Activated naive CD4-positive, alpha-beta T cell treated with anti-CD3 and anti-CD28 coated beads, Interleukin-2, amount 10 ng/mL, durations not matched to agents 7 days and 5 days (primary cell): Measurements from ENCODE around the gene AKAIN1.

Experiments used
- CTCF ChIA-PET: fragments of 350-600 bp; sonication (Branson Sonifier 250); formaldehyde crosslinking; loops from one replicate; lab custom pipeline; 2021; ENCODE audit warnings: antibody characterized with exemption; lab: Charles Lee
- DNase-seq: peaks from one replicate; pipeline ENCODE4 v3.0.0-alpha.2; 2020
- H3K27ac Mint-ChIP-seq: one replicate; pipeline ENCODE4 v1.8.0; 2021; ENCODE audit warnings: mild to moderate bottlenecking, moderate library complexity, mixed read lengths
- H3K27me3 Mint-ChIP-seq: one replicate; pipeline ENCODE4 v1.8.0; 2021; ENCODE audit warnings: mild to moderate bottlenecking, mixed read lengths
- H3K36me3 Mint-ChIP-seq: one replicate; pipeline ENCODE4 v1.8.0; 2021; ENCODE audit warnings: mixed read lengths
- H3K4me1 Mint-ChIP-seq: one replicate; pipeline ENCODE4 v1.8.0; 2021; ENCODE audit warnings: mixed read lengths
- H3K4me3 Mint-ChIP-seq: one replicate; pipeline ENCODE4 v1.8.0; 2021; ENCODE audit warnings: mild to moderate bottlenecking, moderate library complexity, mixed read lengths
- H3K9me3 Mint-ChIP-seq: one replicate; pipeline ENCODE4 v1.8.0; 2021; ENCODE audit warnings: mixed read lengths

Gene AKAIN1

GRCh38 chr18:5146093-5146492 is 51.0 kb downstream of the AKAIN1 start:
- no peaks in the 10 kb centered on the region for H3K36me3 Mint-ChIP-seq
- H3K27me3 Mint-ChIP-seq: peaks cover 3% of the 10 kb centered on the region
- no peak for DNase-seq
- CTCF ChIA-PET: no interaction called here
- H3K9me3 Mint-ChIP-seq: no peaks in the 10 kb centered on the region
- peaks cover 5% of the 10 kb centered on the region for H3K4me1 Mint-ChIP-seq
- H3K4me3 Mint-ChIP-seq: no peak overlapping the region
- H3K27ac Mint-ChIP-seq: no peak overlapping the region

DNA sequence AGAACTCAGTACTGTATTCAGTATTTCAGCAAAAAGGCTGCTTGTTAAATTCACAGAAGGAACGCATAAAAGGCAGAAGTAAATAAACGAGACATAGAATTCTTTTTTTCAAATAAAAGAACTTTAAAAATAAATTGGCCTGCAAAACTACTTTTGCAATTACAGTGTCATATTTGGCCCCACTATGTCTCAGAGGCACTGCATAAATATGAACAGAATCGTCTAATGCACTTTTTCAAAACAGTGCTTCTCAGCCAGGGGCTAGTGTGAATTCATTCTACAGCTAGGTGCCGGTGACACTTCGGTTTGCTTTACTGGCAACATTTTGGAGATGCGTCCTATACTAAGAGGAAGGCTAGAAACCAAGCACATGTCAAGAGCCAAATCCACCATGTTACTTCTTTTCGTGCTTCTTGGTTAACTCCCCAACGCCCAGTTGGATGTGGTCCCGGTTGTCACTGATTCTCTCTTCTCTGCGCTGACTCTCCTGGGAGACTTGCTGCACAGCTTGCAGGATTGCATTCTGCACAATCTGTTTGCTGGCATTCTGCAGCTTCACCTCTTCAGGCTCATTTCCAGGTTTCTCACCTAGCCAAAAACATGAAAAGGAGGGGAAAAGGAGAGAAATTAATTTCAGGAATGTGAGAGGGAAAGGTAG is 51.8 kb downstream of the AKAIN1 start:
- CTCF ChIA-PET: no interaction called here
- peaks cover 5% of the 10 kb centered on the region for H3K4me1 Mint-ChIP-seq
- H3K27me3 Mint-ChIP-seq: peaks cover under 1% of the 10 kb centered on the region
- no peaks in the 10 kb centered on the region for H3K9me3 Mint-ChIP-seq
- no peak overlapping the region for H3K4me3 Mint-ChIP-seq
- no peaks in the 10 kb centered on the region for H3K36me3 Mint-ChIP-seq
- no peak overlapping the region for H3K27ac Mint-ChIP-seq
- no peak for DNase-seq

- H3K27ac Mint-ChIP-seq: no peak overlapping the region
- H3K27me3 Mint-ChIP-seq: no peaks in the 10 kb centered on the region
These were observed 52.4 kb downstream of the AKAIN1 start for GRCh38 chr18:5144629-5145028.

GRCh38 chr18:5142859-5143258 is 54.2 kb downstream of the AKAIN1 start:
- CTCF ChIA-PET: interaction anchor here (0.6 kb wide), 1 partner anchor 1036 kb away, joined by 3 read pairs; no protein-coding TSS in a partner anchor
- H3K4me3 Mint-ChIP-seq: no peak overlapping the region
- no peaks in the 10 kb centered on the region for H3K9me3 Mint-ChIP-seq
- H3K4me1 Mint-ChIP-seq: peaks cover 5% of the 10 kb centered on the region
- H3K27ac Mint-ChIP-seq: no peak overlapping the region
- DNase-seq: no peak
- H3K27me3 Mint-ChIP-seq: no peaks in the 10 kb centered on the region
- H3K36me3 Mint-ChIP-seq: no peaks in the 10 kb centered on the region

More at GRCh38 chr18:5144629-5145028, 52.4 kb downstream of the AKAIN1 start:
- DNase-seq: no peak
- Mint-ChIP-seq H3K9me3 (no peaks in the 10 kb centered on the region), H3K4me3 (no peak overlapping the region), H3K36me3 (no peaks in the 10 kb centered on the region), H3K4me1 (peaks cover 5% of the 10 kb centered on the region)
- CTCF ChIA-PET: no interaction called here

- CTCF ChIA-PET: interaction anchor here (0.6 kb wide), 1 partner anchor 1036 kb away, joined by 3 read pairs; no protein-coding TSS in a partner anchor
- H3K4me3 Mint-ChIP-seq: no peak overlapping the region
- no peaks in the 10 kb centered on the region for H3K27me3 Mint-ChIP-seq
- H3K9me3 Mint-ChIP-seq: no peaks in the 10 kb centered on the region
- H3K4me1 Mint-ChIP-seq: peaks cover 5% of the 10 kb centered on the region
- no peak for DNase-seq
- no peak overlapping the region for H3K27ac Mint-ChIP-seq
- H3K36me3 Mint-ChIP-seq: no peaks in the 10 kb centered on the region
These were observed 54.9 kb downstream of the AKAIN1 start for GRCh38 chr18:5142131-5142530.

DNA sequence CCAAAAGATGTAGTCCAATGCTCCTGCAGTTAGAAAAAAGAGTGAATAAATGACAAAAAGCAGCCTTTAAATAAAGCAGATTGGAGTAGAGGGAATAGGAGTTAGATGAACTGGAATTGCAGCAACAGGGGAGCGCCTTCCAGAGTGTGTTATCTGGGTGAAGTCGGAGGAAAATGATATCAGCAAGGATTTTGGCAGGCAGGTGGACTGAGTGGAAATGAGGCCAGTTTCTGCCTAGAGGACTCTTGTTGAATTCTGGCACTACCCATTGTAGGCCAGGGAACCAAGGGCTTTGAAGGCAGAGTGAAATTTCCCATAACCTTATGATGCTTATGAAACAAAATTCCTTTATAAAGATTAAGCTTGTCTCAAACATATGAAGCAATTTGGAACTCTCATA is 59.8 kb downstream of the AKAIN1 start:
- no peaks in the 10 kb centered on the region for H3K36me3 Mint-ChIP-seq
- CTCF ChIA-PET: no interaction called here
- no peak for DNase-seq
- H3K27ac Mint-ChIP-seq: no peak overlapping the region
- H3K4me1 Mint-ChIP-seq: no peaks in the 10 kb centered on the region
- no peaks in the 10 kb centered on the region for H3K9me3 Mint-ChIP-seq
- H3K27me3 Mint-ChIP-seq: no peaks in the 10 kb centered on the region
- no peak overlapping the region for H3K4me3 Mint-ChIP-seq

GRCh38 chr18:5132987-5133386 is 64.1 kb downstream of the AKAIN1 start:
- no peak for DNase-seq
- H3K9me3 Mint-ChIP-seq: no peaks in the 10 kb centered on the region
- CTCF ChIA-PET: interaction anchor here (0.7 kb wide), 1 partner anchor 48 kb away, joined by 4 read pairs; no protein-coding TSS in a partner anchor
- H3K4me3 Mint-ChIP-seq: no peak overlapping the region
- no peak overlapping the region for H3K27ac Mint-ChIP-seq
- H3K27me3 Mint-ChIP-seq: no peaks in the 10 kb centered on the region
- H3K36me3 Mint-ChIP-seq: no peaks in the 10 kb centered on the region
- no peaks in the 10 kb centered on the region for H3K4me1 Mint-ChIP-seq

GRCh38 chr18:5122272-5122671 is 74.8 kb downstream of the AKAIN1 start:
- CTCF ChIA-PET: no interaction called here
- no peaks in the 10 kb centered on the region for H3K27me3 Mint-ChIP-seq
- H3K27ac Mint-ChIP-seq: no peak overlapping the region

GRCh38 chr18:5110266-5110665 is 86.8 kb downstream of the AKAIN1 start:
- Mint-ChIP-seq H3K36me3 (no peaks in the 10 kb centered on the region), H3K27me3 (no peaks in the 10 kb centered on the region), H3K4me1 (no peaks in the 10 kb centered on the region), H3K27ac (no peak overlapping the region), H3K4me3 (no peak overlapping the region), H3K9me3 (peaks cover 4% of the 10 kb centered on the region)
- DNase-seq: no peak
- CTCF ChIA-PET: no interaction called here

More at GRCh38 chr18:5122272-5122671, 74.8 kb downstream of the AKAIN1 start:
- Mint-ChIP-seq H3K9me3 (peaks cover 20% of the 10 kb centered on the region), H3K36me3 (peaks cover 3% of the 10 kb centered on the region), H3K4me1 (no peaks in the 10 kb centered on the region), H3K4me3 (no peak overlapping the region)
- no peak for DNase-seq

DNA sequence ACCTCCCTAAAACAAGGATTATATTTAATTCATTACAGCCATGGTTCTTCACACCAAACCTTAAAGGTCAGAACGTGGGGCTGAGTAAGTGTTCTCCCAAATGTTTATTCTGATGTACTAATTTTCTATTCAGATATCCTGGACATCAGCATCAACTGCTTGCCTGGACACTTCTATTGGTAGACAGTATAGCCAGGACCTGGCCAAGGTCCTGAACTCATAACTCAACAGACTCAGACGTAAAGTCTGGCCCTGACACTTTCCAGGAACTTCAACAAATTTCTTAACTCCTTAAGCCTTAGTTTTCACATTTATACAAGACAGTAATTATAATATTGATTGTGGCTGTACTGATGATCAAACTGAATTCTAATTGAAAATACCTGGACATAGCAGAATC is 89.1 kb downstream of the AKAIN1 start:
- Mint-ChIP-seq H3K27ac (no peak overlapping the region), H3K4me3 (no peak overlapping the region), H3K4me1 (no peaks in the 10 kb centered on the region), H3K36me3 (no peaks in the 10 kb centered on the region), H3K9me3 (no peaks in the 10 kb centered on the region), H3K27me3 (no peaks in the 10 kb centered on the region)
- DNase-seq: no peak
- CTCF ChIA-PET: interaction anchor here (1.3 kb wide), 1 partner anchor 10 kb away, joined by 3 read pairs; no protein-coding TSS in a partner anchor

DNA sequence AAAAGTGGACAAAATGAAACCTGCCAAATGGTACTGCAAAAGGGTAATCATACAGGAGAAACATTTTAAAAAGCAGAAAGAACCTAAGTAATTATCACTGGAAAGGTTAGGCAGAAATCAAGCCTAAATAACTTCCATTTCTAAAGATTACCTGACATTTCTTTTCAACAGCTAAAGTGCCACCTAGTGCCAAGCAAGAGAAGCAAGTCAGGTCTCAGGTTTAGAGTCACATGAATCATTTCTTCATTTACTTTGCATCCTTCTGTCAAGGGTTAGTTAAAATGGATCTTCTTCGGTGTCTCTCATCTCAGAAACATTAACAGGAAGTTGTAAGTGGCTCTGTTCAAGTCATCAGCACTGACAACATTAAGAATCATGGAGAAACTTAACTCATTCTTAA is 90.3 kb downstream of the AKAIN1 start:
- no peaks in the 10 kb centered on the region for H3K27me3 Mint-ChIP-seq
- no peaks in the 10 kb centered on the region for H3K4me1 Mint-ChIP-seq
- H3K36me3 Mint-ChIP-seq: no peaks in the 10 kb centered on the region
- DNase-seq: no peak
- no peak overlapping the region for H3K27ac Mint-ChIP-seq
- CTCF ChIA-PET: no interaction called here
- no peaks in the 10 kb centered on the region for H3K9me3 Mint-ChIP-seq
- H3K4me3 Mint-ChIP-seq: no peak overlapping the region

DNA sequence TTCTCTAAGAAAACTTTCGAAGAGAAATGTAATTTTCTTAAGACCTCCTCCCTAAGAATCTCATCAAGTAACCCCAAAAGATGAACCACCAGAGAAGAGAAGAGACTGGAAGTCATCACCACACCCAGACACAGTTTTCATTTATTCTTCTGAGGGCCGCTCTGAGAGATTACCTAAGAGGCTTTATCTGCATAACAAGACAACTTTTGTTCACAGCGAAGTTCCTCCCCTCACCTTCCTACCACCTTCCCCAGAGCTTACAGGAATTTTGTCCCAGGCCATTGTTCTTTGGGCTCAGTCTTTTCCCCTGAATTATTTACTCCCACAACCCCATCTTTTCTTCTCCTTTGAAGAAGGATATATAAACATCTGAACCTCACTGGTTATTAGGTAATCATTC is 92.8 kb downstream of the AKAIN1 start:
- no peak for DNase-seq
- CTCF ChIA-PET: no interaction called here
- Mint-ChIP-seq H3K36me3 (no peaks in the 10 kb centered on the region), H3K27ac (no peak overlapping the region), H3K4me1 (no peaks in the 10 kb centered on the region), H3K27me3 (no peaks in the 10 kb centered on the region), H3K9me3 (no peaks in the 10 kb centered on the region), H3K4me3 (no peak overlapping the region)

DNA sequence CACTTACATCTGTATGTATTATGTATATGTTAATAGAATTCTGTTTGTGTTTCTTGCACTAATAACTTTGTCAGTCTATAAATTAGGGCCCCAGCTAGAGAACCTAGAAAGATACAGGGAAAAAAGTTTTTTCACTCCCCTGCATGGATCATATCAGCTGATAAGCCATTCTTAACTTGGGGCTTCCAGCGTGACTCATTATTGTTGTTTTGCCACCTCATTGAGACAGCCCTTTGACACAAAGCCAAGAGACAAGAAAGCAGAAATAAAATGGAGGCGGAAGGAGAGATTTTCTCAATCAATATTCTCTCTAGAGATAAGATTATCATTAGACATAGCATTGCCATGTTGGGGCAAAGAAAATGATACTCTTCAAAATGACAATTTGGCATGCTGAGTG is 93.4 kb downstream of the AKAIN1 start:
- H3K36me3 Mint-ChIP-seq: no peaks in the 10 kb centered on the region
- H3K27me3 Mint-ChIP-seq: no peaks in the 10 kb centered on the region
- H3K27ac Mint-ChIP-seq: no peak overlapping the region
- CTCF ChIA-PET: no interaction called here
- H3K4me3 Mint-ChIP-seq: no peak overlapping the region
- H3K9me3 Mint-ChIP-seq: no peaks in the 10 kb centered on the region
- DNase-seq: no peak
- H3K4me1 Mint-ChIP-seq: no peaks in the 10 kb centered on the region

- Mint-ChIP-seq H3K27ac (no peak overlapping the region), H3K4me1 (no peaks in the 10 kb centered on the region), H3K36me3 (no peaks in the 10 kb centered on the region), H3K4me3 (no peak overlapping the region), H3K27me3 (no peaks in the 10 kb centered on the region), H3K9me3 (no peaks in the 10 kb centered on the region)
- no peak for DNase-seq
- CTCF ChIA-PET: no interaction called here
These were observed 93.8 kb downstream of the AKAIN1 start for GRCh38 chr18:5103286-5103685.

GRCh38 chr18:5097116-5097703 is 99.8 kb downstream of the AKAIN1 start:
- H3K4me3 Mint-ChIP-seq: no peak overlapping the region
- no peak overlapping the region for H3K27ac Mint-ChIP-seq
- no peaks in the 10 kb centered on the region for H3K9me3 Mint-ChIP-seq
- no peaks in the 10 kb centered on the region for H3K4me1 Mint-ChIP-seq
- no peaks in the 10 kb centered on the region for H3K27me3 Mint-ChIP-seq
- no peak for DNase-seq
- H3K36me3 Mint-ChIP-seq: no peaks in the 10 kb centered on the region
- CTCF ChIA-PET: interaction anchor here (1.0 kb wide), 1 partner anchor 11 kb away, joined by 3 read pairs; no protein-coding TSS in a partner anchor
